22Rv1 (cell line): ENCODE measurements around the gene SCO2.

Source experiments
- ZFX ChIP-seq: fragments of 450-650 bp; IDR thresholded peaks from 2 replicates; pipeline ENCODE4 v1.6.1; 2017; ENCODE audit warnings: antibody characterized with exemption, borderline replicate concordance
- TF ChIP-seq, protein P1 (sequence below): fragments of 450-650 bp; IDR thresholded peaks from 2 replicates; pipeline ENCODE4 v1.5.1; 2017; ENCODE audit warnings: mild to moderate bottlenecking

DNA sequence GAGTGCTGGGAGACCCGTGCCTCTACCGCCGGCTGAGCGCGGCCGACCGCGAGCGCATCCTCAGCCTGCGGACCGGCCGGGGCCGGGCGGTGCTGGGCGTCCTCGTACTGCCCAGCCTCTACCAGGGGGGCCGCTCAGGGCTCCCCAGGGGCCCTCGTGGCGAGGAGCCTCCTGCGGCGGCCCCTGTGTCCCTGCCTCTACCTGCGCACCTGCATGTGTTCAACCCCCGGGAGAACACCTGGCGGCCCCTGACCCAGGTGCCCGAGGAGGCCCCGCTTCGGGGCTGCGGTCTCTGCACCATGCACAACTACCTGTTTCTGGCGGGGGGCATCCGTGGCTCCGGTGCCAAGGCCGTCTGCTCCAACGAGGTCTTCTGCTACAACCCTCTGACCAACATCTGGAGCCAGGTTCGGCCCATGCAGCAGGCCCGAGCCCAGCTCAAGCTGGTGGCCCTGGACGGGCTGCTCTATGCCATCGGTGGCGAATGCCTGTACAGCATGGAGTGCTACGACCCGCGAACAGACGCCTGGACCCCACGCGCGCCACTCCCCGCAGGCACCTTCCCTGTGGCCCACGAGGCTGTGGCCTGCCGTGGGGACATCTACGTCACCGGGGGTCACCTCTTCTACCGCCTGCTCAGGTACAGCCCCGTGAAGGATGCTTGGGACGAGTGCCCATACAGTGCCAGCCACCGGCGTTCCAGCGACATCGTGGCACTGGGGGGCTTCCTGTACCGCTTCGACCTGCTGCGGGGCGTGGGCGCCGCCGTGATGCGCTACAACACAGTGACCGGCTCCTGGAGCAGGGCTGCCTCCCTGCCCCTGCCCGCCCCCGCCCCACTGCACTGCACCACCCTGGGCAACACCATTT, 23.8 kb upstream of the SCO2 start:
- TF ChIP-seq, protein P1, sequence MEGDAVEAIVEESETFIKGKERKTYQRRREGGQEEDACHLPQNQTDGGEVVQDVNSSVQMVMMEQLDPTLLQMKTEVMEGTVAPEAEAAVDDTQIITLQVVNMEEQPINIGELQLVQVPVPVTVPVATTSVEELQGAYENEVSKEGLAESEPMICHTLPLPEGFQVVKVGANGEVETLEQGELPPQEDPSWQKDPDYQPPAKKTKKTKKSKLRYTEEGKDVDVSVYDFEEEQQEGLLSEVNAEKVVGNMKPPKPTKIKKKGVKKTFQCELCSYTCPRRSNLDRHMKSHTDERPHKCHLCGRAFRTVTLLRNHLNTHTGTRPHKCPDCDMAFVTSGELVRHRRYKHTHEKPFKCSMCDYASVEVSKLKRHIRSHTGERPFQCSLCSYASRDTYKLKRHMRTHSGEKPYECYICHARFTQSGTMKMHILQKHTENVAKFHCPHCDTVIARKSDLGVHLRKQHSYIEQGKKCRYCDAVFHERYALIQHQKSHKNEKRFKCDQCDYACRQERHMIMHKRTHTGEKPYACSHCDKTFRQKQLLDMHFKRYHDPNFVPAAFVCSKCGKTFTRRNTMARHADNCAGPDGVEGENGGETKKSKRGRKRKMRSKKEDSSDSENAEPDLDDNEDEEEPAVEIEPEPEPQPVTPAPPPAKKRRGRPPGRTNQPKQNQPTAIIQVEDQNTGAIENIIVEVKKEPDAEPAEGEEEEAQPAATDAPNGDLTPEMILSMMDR, result no peak
- TF ChIP-seq ZFX, result no peak
